NT2/D1 (cell line): Measurements from ENCODE around the gene KISS1R.

Experiments
- YY1 ChIP-seq: IDR thresholded peaks from 2 replicates; pipeline ENCODE4 v1.6.1; 2011; ENCODE audit not compliant: insufficient read length, insufficient read depth
- ZNF274 ChIP-seq: IDR thresholded peaks from 2 replicates; pipeline ENCODE4 v1.6.1; 2011; ENCODE audit warnings: mild to moderate bottlenecking, low read depth, low read length

DNA sequence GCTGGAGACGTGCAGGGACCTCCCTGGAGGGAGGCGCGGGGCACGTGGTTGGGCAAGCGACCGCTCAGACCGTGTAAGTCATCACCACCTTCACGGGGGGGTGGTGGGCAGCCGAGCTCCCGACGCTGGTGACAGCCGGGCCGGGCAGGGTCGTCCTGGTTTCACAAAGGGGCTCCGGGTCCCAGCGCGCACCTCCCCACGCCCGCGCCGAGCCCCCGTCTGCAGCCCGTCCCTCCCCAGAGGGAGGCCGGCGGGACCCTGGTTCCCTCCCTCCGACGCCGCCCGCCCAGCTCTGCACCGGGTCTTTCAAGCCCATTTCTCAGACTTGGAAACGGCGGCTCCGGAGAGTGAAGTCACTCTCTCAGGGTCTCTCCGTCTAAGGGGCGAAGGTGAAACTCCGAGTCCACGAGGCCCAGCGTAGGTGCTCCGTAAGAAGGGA lies 8.0 kb downstream of the KISS1R start:
- no peak for TF ChIP-seq YY1
- TF ChIP-seq ZNF274: no peak
